IMR-90 (cell line): ENCODE measurements around the gene CDK5. TPM values are rescaled to one million over a fixed set of nuclear protein-coding genes. Genes with fewer than 3 reads are reported as not detected.

ENCODE experiments used
- ATAC-seq: fragments of 200-7000 bp; cut with Tn5 transposase; 2 replicates; pipeline ENCODE4 v1.9.1; 2020; ENCODE audit warnings: low read depth, mild to moderate bottlenecking, moderate library complexity
- BruUV-seq: library from RNA; stranded (reverse); fragments of 400-500 nt; replicated peaks from 2 replicates; lab custom pipeline; 2021; lab: Mats Ljungman, UMichigan
- CTCF ChIA-PET: fragments of 300-600 bp; formaldehyde crosslinking; extraction: SDS; loops from one replicate; lab custom pipeline; 2021; ENCODE audit warnings: antibody characterized with exemption; lab: Yijun Ruan, JAX
- POLR2A ChIA-PET: fragments of 300-600 bp; sonication (Branson Sonifier 250); formaldehyde crosslinking; loops from one replicate; lab custom pipeline; 2022; ENCODE audit warnings: antibody characterized with exemption; ENCODE audit not compliant: unreplicated experiment; lab: Charles Lee
- DNase-seq: peaks from one replicate; pipeline ENCODE4 v3.0.0; 2013
- H2AFZ ChIP-seq: replicated peaks from 2 replicates; pipeline ENCODE3; 2013; ENCODE audit warnings: low read length, mild to moderate bottlenecking; ENCODE audit not compliant: poor library complexity
- H2AK5ac ChIP-seq: 2 replicates; pipeline ENCODE4 v1.6.1; 2013; ENCODE audit warnings: low read depth, low read length, inconsistent platforms
- H2AK9ac ChIP-seq: replicated peaks from 2 replicates; pipeline ENCODE3; 2013; ENCODE audit warnings: mild to moderate bottlenecking, low read depth, low read length, moderate library complexity; ENCODE audit not compliant: poor library complexity
- H2BK120ac ChIP-seq: 2 replicates; pipeline ENCODE4 v1.6.1; 2013; ENCODE audit warnings: low read depth, low read length, inconsistent platforms
- H2BK15ac ChIP-seq: 3 replicates; pipeline ENCODE4 v1.6.1; 2013; ENCODE audit warnings: low read depth, low read length, inconsistent platforms
- H2BK20ac ChIP-seq: 2 replicates; pipeline ENCODE4 v1.6.1; 2013; ENCODE audit warnings: low read depth, mild to moderate bottlenecking, inconsistent platforms, low read length, moderate library complexity
- H2BK5ac ChIP-seq: 2 replicates; pipeline ENCODE4 v1.6.1; 2013; ENCODE audit warnings: mild to moderate bottlenecking, low read depth, low read length, inconsistent platforms; ENCODE audit not compliant: poor library complexity, severe bottlenecking
- H3K14ac ChIP-seq: replicated peaks from 2 replicates; pipeline ENCODE4 v1.6.1; 2013; ENCODE audit warnings: low read depth, low read length, inconsistent platforms
- H3K18ac ChIP-seq: 2 replicates; pipeline ENCODE4 v1.6.1; 2013; ENCODE audit warnings: low read depth, low read length, control low read depth
- H3K23ac ChIP-seq: 2 replicates; pipeline ENCODE4 v1.6.1; 2013; ENCODE audit warnings: low read depth, low read length, inconsistent platforms
- H3K27ac ChIP-seq: 2 replicates; pipeline ENCODE4 v1.5.1; 2013; ENCODE audit warnings: mild to moderate bottlenecking, control low read depth, low read length; ENCODE audit not compliant: insufficient read depth
- H3K27me3 ChIP-seq: 2 replicates; pipeline ENCODE4 v1.6.1; 2013; ENCODE audit warnings: low read length; ENCODE audit not compliant: control insufficient read depth, insufficient read depth
- H3K36me3 ChIP-seq: 2 replicates; pipeline ENCODE4 v1.6.1; 2013; ENCODE audit warnings: low read length, mixed read lengths; ENCODE audit not compliant: control insufficient read depth, insufficient read depth
- H3K4ac ChIP-seq: 2 replicates; pipeline ENCODE4 v1.6.1; 2013; ENCODE audit warnings: low read depth, low read length, inconsistent platforms
- H3K4me1 ChIP-seq: 2 replicates; pipeline ENCODE4 v1.6.1; 2013; ENCODE audit warnings: low read length, mixed read lengths; ENCODE audit not compliant: control insufficient read depth, insufficient read depth
- H3K4me2 ChIP-seq: 2 replicates; pipeline ENCODE4 v1.6.1; 2013; ENCODE audit warnings: low read depth, mild to moderate bottlenecking, control low read depth, low read length, moderate library complexity
- H3K4me3 ChIP-seq: 2 replicates; pipeline ENCODE4 v1.5.1; 2013; ENCODE audit warnings: low read depth, mild to moderate bottlenecking, control low read depth, low read length, moderate library complexity; ENCODE audit not compliant: insufficient read depth
- H3K56ac ChIP-seq: 2 replicates; pipeline ENCODE4 v1.6.1; 2013; ENCODE audit warnings: low read length, inconsistent platforms; ENCODE audit not compliant: insufficient read depth; ENCODE audit errors: extremely low read depth
- H3K79me1 ChIP-seq, 2 experiments: 2 replicates each; pipeline ENCODE4 v1.6.1; 2013; ENCODE audit warnings: low read length in 2 of 2, inconsistent platforms in 1 of 2, low read depth in 1 of 2
- H3K9ac ChIP-seq: 2 replicates; pipeline ENCODE4 v1.6.1; 2013; ENCODE audit warnings: low read depth, low read length, control low read depth
- H3K9me1 ChIP-seq: 2 replicates; pipeline ENCODE4 v1.6.1; 2013; ENCODE audit warnings: low read length, inconsistent platforms; ENCODE audit not compliant: insufficient read depth
- H3K9me3 ChIP-seq: 2 replicates; pipeline ENCODE4 v1.6.1; 2013; ENCODE audit warnings: low read length; ENCODE audit not compliant: control insufficient read depth, insufficient read depth
- H4K20me1 ChIP-seq: 2 replicates; pipeline ENCODE4 v1.6.1; 2013; ENCODE audit warnings: low read length, inconsistent platforms; ENCODE audit not compliant: insufficient read depth
- H4K5ac ChIP-seq: 2 replicates; pipeline ENCODE4 v1.6.1; 2013; ENCODE audit warnings: mild to moderate bottlenecking, low read depth, low read length, control low read depth
- H4K8ac ChIP-seq, 2 experiments: 2 replicates each; pipeline ENCODE4 v1.6.1; 2013; ENCODE audit warnings: low read depth in 2 of 2, low read length in 2 of 2, control low read depth in 1 of 2, inconsistent platforms in 1 of 2
- H4K91ac ChIP-seq: 2 replicates; pipeline ENCODE4 v1.6.1; 2013; ENCODE audit warnings: low read depth, low read length, inconsistent platforms; ENCODE audit not compliant: insufficient read depth
- BHLHE40 ChIP-seq: fragments of 150-350 bp; IDR thresholded peaks from 2 replicates; pipeline ENCODE4 v1.6.1; 2016; ENCODE audit warnings: mild to moderate bottlenecking, low read depth, low read length
- CEBPB ChIP-seq: IDR thresholded peaks from 2 replicates; pipeline ENCODE4 v1.6.1; 2012; ENCODE audit warnings: low read depth, low read length, improper control_type of control experiment
- CHD1 ChIP-seq: IDR thresholded peaks from 2 replicates; pipeline ENCODE4 v1.6.1; 2012; ENCODE audit warnings: low read depth, low read length, improper control_type of control experiment
- FOS ChIP-seq: fragments of 150-350 bp; IDR thresholded peaks from 2 replicates; pipeline ENCODE4 v1.6.1; 2016; ENCODE audit warnings: low read depth, low read length
- MAFK ChIP-seq: IDR thresholded peaks from 2 replicates; pipeline ENCODE4 v1.6.1; 2012; ENCODE audit warnings: low read depth, low read length, improper control_type of control experiment
- MAZ ChIP-seq: IDR thresholded peaks from 2 replicates; pipeline ENCODE4 v1.6.1; 2012; ENCODE audit warnings: low read depth, mild to moderate bottlenecking, low read length, improper control_type of control experiment, moderate library complexity, borderline replicate concordance
- MXI1 ChIP-seq: IDR thresholded peaks from 2 replicates; pipeline ENCODE4 v1.6.1; 2012; ENCODE audit warnings: low read depth, mild to moderate bottlenecking, low read length, moderate library complexity, borderline replicate concordance
- NFE2L2 ChIP-seq: fragments of 150-350 bp; IDR thresholded peaks from 2 replicates; pipeline ENCODE4 v1.6.1; 2016; ENCODE audit warnings: low read depth, mild to moderate bottlenecking, low read length
- POLR2A ChIP-seq: IDR thresholded peaks from 2 replicates; pipeline ENCODE4 v1.6.1; 2012; ENCODE audit warnings: mild to moderate bottlenecking, low read depth, low read length
- RAD21 ChIP-seq: IDR thresholded peaks from 2 replicates; pipeline ENCODE4 v1.6.1; 2012; ENCODE audit warnings: low read length, improper control_type of control experiment
- RCOR1 ChIP-seq: IDR thresholded peaks from 2 replicates; pipeline ENCODE4 v1.6.1; 2012; ENCODE audit warnings: mild to moderate bottlenecking, low read length, improper control_type of control experiment; ENCODE audit not compliant: insufficient replicate concordance
- RFX5 ChIP-seq: IDR thresholded peaks from 2 replicates; pipeline ENCODE4 v1.8.0; 2012; ENCODE audit warnings: low read depth, mild to moderate bottlenecking, low read length, moderate library complexity
- SMC3 ChIP-seq: fragments of 150-350 bp; IDR thresholded peaks from 2 replicates; pipeline ENCODE4 v1.6.1; 2016; ENCODE audit warnings: low read depth, mild to moderate bottlenecking, antibody characterized with exemption, low read length, moderate library complexity
- WGBS, 2 experiments: methylation state at CpG; one replicate each; pipeline versions ENCODE4 v1.1.5 to v1.1.7; 2013; ENCODE audit warnings: missing lambda C conversion rate in 2 of 2; ENCODE audit not compliant: insufficient read length in 1 of 2; ENCODE audit errors: extremely low coverage in 2 of 2; 5-methylcytosine and 5-hydroxymethylcytosine counted together
- dilution Hi-C: fragments of 300-500 bp; cut with HindIII; formaldehyde crosslinking; loops from one replicate; pipeline ENCODE4 v1.14.3; 2018; ENCODE audit warnings: low sequenced_read_pairs; ENCODE audit not compliant: unreplicated experiment
- in situ Hi-C: fragments of 300-500 bp; cut with MboI; formaldehyde crosslinking; loops from 3 replicates; pipeline ENCODE4 v1.14.3; 2019; ENCODE audit warnings: low sequenced_read_pairs, inconsistent platforms, mixed read lengths
- intact Hi-C: fragments of 100-400 bp; cut with micrococcal nuclease; formaldehyde crosslinking; loops from 2 replicates; pipeline ENCODE4 v1.10.0; 2022
- polyA plus RNA-seq, 3 experiments: library from polyadenylated mRNA; depleted of rRNA; stranded (reverse); fragments of >200 nt; gene quantifications; 2 replicates each; pipeline ENCODE4 v1.2.3, GENCODE V29; 2012; ENCODE audit warnings: low replicate concordance in 1 of 3
- total RNA-seq: library from RNA; depleted of rRNA; stranded (reverse); fragments of >200 nt; gene quantifications from 2 replicates; pipeline ENCODE4 v1.2.3, GENCODE V29; 2012
- TF ChIP-seq, protein P1 (sequence below): fragments of 150-350 bp; IDR thresholded peaks from 2 replicates; pipeline ENCODE4 v1.6.1; 2016; ENCODE audit warnings: low read depth, mild to moderate bottlenecking, low read length, moderate library complexity, borderline replicate concordance
- TF ChIP-seq, protein P2 (sequence below): conservative IDR thresholded peaks from 2 replicates; pipeline ENCODE4 v1.5.1; 2012; ENCODE audit warnings: mild to moderate bottlenecking, low read depth, low read length, improper control_type of control experiment
- TF ChIP-seq, protein P3 (sequence below): fragments of 150-350 bp; IDR thresholded peaks from 2 replicates; pipeline ENCODE4 v1.6.1; 2017; ENCODE audit warnings: mild to moderate bottlenecking, antibody characterized with exemption, low read length, low read depth

The CDK5 gene
- total and polyA plus RNA-seq, 2 of the 4 experiments (the other 2 are of a cell fraction), result 22.4 to 34.8 TPM

DNA sequence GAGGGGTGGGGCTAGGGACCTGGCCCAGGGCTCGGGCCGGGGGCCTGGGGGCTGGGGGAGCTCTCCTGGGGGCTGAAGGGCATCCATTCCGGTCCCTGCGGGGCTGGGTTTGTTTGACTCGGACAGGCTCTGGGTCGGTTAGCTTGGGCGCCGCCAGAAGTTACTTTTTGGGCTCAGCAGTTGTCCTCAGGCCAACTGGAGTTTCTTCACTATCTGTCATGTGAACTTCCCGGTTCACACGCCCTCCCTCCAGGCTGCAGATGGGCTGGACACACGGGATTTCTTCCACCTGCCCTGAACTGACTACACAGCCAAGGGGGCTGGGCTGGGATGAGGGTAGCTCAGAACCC lies 5.5 kb upstream of the CDK5 start:
- Histone ChIP-seq H2BK15ac (no peak overlapping the region), H3K9ac (no peak overlapping the region), H3K36me3 (peaks cover 36% of the 10 kb centered on the region), H2BK20ac (no peak overlapping the region), H3K9me3 (no peaks in the 10 kb centered on the region), H3K18ac (no peak overlapping the region), H3K56ac (no peak overlapping the region), H3K9me1 (peaks cover 12% of the 10 kb centered on the region; the same call in 1 of the 2 replicates), H4K5ac (no peak overlapping the region), H2AFZ (peak overlapping the region; percentile 62), H3K14ac (no peak overlapping the region), H3K4me2 (peak overlapping the region; percentile 20; the same call in 1 of the 2 replicates), H2BK5ac (peak overlapping the region; percentile 21), H3K4me1 (peaks cover 42% of the 10 kb centered on the region), H3K27me3 (no peaks in the 10 kb centered on the region), H2AK5ac (peak overlapping the region; percentile 91), H2BK120ac (no peak overlapping the region), H3K4ac (peak overlapping the region; percentile 36), H4K91ac (no peak overlapping the region), H3K79me1 (peaks cover 24 to 67% of the 10 kb centered on the region in 2 experiments), H3K23ac (peak overlapping the region; percentile 42; the same call in 1 of the 2 replicates), H4K8ac (no peak overlapping the region; a peak in 1 of 4 replicates), H2AK9ac (peak overlapping the region; percentile 26), H3K27ac (no peak overlapping the region), H3K4me3 (no peak overlapping the region), H4K20me1 (peaks cover 32% of the 10 kb centered on the region)
- CTCF ChIA-PET, result no interaction called here
- no TSS peak for BruUV-seq
- in situ Hi-C loops, result no loop called here
- POLR2A ChIA-PET, result no interaction called here
- no peak for ATAC-seq
- TF ChIP-seq RAD21 (no peak), BHLHE40 (no peak), MAFK (no peak), FOS (no peak), MAZ (no peak), RCOR1 (no peak), POLR2A (no peak; the same call in 1 of the 2 replicates), CHD1 (no peak), MXI1 (no peak), SMC3 (no peak), NFE2L2 (no peak), RFX5 (no peak), CEBPB (no peak)
- TF ChIP-seq, protein P1, sequence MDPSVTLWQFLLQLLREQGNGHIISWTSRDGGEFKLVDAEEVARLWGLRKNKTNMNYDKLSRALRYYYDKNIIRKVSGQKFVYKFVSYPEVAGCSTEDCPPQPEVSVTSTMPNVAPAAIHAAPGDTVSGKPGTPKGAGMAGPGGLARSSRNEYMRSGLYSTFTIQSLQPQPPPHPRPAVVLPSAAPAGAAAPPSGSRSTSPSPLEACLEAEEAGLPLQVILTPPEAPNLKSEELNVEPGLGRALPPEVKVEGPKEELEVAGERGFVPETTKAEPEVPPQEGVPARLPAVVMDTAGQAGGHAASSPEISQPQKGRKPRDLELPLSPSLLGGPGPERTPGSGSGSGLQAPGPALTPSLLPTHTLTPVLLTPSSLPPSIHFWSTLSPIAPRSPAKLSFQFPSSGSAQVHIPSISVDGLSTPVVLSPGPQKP, result no peak
- TF ChIP-seq, protein P2, sequence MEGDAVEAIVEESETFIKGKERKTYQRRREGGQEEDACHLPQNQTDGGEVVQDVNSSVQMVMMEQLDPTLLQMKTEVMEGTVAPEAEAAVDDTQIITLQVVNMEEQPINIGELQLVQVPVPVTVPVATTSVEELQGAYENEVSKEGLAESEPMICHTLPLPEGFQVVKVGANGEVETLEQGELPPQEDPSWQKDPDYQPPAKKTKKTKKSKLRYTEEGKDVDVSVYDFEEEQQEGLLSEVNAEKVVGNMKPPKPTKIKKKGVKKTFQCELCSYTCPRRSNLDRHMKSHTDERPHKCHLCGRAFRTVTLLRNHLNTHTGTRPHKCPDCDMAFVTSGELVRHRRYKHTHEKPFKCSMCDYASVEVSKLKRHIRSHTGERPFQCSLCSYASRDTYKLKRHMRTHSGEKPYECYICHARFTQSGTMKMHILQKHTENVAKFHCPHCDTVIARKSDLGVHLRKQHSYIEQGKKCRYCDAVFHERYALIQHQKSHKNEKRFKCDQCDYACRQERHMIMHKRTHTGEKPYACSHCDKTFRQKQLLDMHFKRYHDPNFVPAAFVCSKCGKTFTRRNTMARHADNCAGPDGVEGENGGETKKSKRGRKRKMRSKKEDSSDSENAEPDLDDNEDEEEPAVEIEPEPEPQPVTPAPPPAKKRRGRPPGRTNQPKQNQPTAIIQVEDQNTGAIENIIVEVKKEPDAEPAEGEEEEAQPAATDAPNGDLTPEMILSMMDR, result no peak
- TF ChIP-seq, protein P3, sequence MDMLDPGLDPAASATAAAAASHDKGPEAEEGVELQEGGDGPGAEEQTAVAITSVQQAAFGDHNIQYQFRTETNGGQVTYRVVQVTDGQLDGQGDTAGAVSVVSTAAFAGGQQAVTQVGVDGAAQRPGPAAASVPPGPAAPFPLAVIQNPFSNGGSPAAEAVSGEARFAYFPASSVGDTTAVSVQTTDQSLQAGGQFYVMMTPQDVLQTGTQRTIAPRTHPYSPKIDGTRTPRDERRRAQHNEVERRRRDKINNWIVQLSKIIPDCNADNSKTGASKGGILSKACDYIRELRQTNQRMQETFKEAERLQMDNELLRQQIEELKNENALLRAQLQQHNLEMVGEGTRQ, result no peak
- no CpG with 5 or more reads among the region's 11 CpGs for WGBS, 2 experiments
- dilution Hi-C loops, result no loop called here
- peak; percentile 69 for DNase-seq
- intact Hi-C loops, result no loop called here
